Measurements from ENCODE around the gene SURF4.

DNA sequence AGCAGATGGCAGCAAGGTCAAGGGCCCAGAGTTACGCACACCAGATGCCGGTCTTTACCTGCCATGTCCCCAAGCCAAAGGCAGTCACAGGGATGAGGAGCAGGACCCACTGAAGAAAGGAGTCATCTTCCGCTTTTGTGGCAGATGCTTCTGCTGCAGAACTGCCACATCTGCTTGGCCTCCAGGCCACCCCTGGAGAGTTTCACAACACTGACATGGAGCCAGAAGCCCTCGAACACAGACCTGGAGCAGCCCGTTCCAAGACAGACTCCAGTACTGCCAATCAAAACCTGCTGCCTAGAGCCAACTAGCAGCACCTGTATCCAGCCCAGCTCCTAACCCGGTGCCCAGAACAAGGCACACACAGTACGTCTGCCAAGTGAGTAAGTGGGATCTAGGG is 21.1 kb downstream of the SURF4 start:
- TF ChIP-seq CTCF (IDR thresholded peaks at IDR 0.05), result no peak
- TF ChIP-seq POLR2A (IDR thresholded peaks at IDR 0.05), result no peak

Data from esophagus squamous epithelium (tissue), 4 donors.